T-helper 9 cell (primary cell): ENCODE data around the gene ATP6V1E1.

Experiments
- DNase-seq: peaks from one replicate; pipeline ENCODE4 v3.0.0-alpha.2; 2020

Gene ATP6V1E1

GRCh38 chr22:17633217-17633997, 4.9 kb upstream of the ATP6V1E1 start:
- DNase-seq, result no peak

- no peak for DNase-seq
Measured at GRCh38 chr22:17631076-17631565, 2.6 kb upstream of the ATP6V1E1 start.

- no peak for DNase-seq
Measured at GRCh38 chr22:17629641-17630040, 1.1 kb upstream of the ATP6V1E1 start.

GRCh38 chr22:17629173-17629489, 582 bp upstream of the ATP6V1E1 start:
- DNase-seq, result no peak

- DNase-seq, result no peak
Measured at GRCh38 chr22:17627961-17628405, 566 bp downstream of the ATP6V1E1 start.

- no peak for DNase-seq
Measured at GRCh38 chr22:17613280-17613679, 15.3 kb downstream of the ATP6V1E1 start.

GRCh38 chr22:17612057-17612456, 16.5 kb downstream of the ATP6V1E1 start:
- no peak for DNase-seq

- no peak for DNase-seq
Measured at GRCh38 chr22:17607891-17608521, 20.5 kb downstream of the ATP6V1E1 start.

- no peak for DNase-seq
Measured at GRCh38 chr22:17606496-17606895, 22.1 kb downstream of the ATP6V1E1 start.

GRCh38 chr22:17603668-17604067, 24.9 kb downstream of the ATP6V1E1 start:
- no peak for DNase-seq

GRCh38 chr22:17601031-17601430, 27.5 kb downstream of the ATP6V1E1 start:
- DNase-seq, result no peak

GRCh38 chr22:17598318-17598717, 30.2 kb downstream of the ATP6V1E1 start:
- DNase-seq, result no peak

- no peak for DNase-seq
Measured at GRCh38 chr22:17597217-17597616, 31.3 kb downstream of the ATP6V1E1 start.

GRCh38 chr22:17596226-17596625, 32.3 kb downstream of the ATP6V1E1 start:
- DNase-seq, result no peak

- no peak for DNase-seq
Measured at GRCh38 chr22:17592201-17592600, 36.3 kb downstream of the ATP6V1E1 start.

- no peak for DNase-seq
Measured at GRCh38 chr22:17590586-17590985, 38.0 kb downstream of the ATP6V1E1 start.

GRCh38 chr22:17589810-17590375, 38.7 kb downstream of the ATP6V1E1 start:
- DNase-seq, result no peak

GRCh38 chr22:17588606-17589005, 39.9 kb downstream of the ATP6V1E1 start:
- DNase-seq, result no peak

GRCh38 chr22:17587629-17588028, 40.9 kb downstream of the ATP6V1E1 start:
- DNase-seq, result no peak

GRCh38 chr22:17586831-17587440, 41.6 kb downstream of the ATP6V1E1 start:
- DNase-seq, result no peak

- DNase-seq, result no peak
Measured at GRCh38 chr22:17583151-17583550, 45.4 kb downstream of the ATP6V1E1 start.

GRCh38 chr22:17581631-17582030, 46.9 kb downstream of the ATP6V1E1 start:
- DNase-seq, result no peak

GRCh38 chr22:17581056-17581455, 47.5 kb downstream of the ATP6V1E1 start:
- no peak for DNase-seq
